ENCODE results near the gene PCF11.
"Not testable (repeated sequence)": the region's sequence is repeated elsewhere in the genome, so short reads cannot be mapped to it uniquely, and the experiment has no call there.

PCF11 gene

GRCh38 chr11:83156996-83157593, at the start of gene PCF11:
Gene PCF11 (plus strand): TSS chr11:83157131. CDS start chr11:83157440, 309 bp downstream.
- no peak for DNase-seq

- no peak for DNase-seq
These were observed 44.0 kb upstream of the PCF11 start for GRCh38 chr11:83112886-83113285.

DNA sequence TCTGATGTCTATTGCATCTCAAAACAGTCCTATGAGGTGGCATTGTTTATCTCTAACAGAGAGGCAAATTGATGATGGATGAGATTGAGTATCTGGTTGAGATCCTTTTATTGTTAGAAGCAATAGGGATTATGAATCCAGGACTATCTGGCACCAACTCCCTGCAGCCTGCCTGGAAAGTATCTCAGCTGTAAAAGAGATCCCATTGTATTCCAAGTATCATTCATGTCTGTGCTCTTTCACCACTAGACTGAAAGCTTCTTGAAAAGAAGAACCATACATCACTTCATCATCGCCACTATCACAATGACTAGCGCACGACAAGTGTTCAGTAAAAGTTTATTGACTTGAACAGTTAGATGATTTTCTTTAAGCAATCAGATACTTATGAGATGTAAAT, 41.9 kb upstream of the PCF11 start:
- no peak for DNase-seq

- no peak for DNase-seq
These were observed 41.4 kb upstream of the PCF11 start for GRCh38 chr11:83115551-83115950.

DNA sequence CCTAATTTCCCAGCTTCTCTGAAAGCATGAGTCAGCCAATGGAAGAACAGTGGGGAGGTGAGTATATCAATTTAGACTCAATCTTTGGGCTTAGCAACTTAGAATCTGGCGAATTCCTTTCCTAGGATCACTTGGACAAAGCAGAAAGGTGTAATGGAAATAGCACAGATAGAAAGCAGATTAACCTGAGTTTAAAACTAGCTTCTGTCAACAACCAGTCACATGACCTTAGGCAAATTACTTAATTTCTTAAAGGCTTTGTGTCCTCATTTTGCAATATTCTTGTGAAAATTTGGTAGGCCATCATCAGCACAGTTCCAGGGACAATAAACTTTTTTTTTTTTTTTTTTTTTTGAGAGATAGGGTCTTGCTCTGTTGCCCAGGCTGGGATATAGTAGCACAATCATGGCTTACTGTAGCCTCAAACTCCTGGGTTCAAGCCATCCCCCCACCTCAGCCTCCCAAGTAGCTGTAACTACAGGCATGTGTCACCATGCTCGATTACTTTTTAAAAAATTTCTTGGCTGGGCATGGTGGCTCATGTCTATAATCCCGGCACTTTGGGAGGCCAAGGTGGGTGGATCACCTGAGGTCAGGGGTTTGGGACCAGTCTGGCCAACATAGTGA, 40.8 kb upstream of the PCF11 start:
- DNase-seq, result no peak

DNA sequence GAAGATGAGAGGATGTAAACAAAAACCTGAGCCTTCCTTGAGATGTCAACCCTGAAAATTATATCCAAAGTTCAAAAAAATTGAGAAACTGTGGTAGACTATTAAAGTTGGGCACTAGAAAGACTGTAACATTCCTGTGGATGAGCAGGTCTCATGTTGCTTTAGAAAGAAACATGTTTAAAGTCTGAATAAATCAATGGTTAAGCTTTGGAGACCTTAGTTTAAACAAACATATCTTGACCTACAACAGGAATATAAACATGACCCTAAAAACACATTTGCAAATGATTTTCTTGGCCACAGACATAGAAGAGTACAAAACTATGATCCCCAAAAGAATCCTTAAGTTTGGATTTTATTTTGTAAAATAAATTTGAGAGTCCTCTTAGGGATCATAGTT, 38.1 kb upstream of the PCF11 start:
- no peak for DNase-seq

- DNase-seq, result no peak
These were observed 37.7 kb upstream of the PCF11 start for GRCh38 chr11:83119216-83119615.

DNA sequence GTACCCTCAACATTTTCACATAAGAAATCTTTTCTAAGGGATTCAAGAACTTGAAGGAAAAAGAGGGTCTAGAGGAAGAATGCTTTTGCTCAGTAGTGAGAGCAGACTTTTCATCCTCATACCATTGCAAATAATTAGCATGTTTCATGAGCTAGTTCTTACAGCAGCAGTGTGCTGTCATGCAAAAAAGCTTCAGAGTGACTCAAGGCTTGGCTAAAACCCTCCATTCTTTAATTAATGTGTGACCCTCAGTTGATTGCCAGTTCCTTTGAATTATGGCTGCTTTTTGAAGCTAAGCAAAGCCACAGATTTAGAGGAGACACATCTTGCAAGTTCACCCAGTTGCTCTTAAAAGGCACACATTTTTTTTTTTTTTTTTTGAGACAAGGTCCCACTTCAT, 36.6 kb upstream of the PCF11 start:
- no peak for DNase-seq

DNA sequence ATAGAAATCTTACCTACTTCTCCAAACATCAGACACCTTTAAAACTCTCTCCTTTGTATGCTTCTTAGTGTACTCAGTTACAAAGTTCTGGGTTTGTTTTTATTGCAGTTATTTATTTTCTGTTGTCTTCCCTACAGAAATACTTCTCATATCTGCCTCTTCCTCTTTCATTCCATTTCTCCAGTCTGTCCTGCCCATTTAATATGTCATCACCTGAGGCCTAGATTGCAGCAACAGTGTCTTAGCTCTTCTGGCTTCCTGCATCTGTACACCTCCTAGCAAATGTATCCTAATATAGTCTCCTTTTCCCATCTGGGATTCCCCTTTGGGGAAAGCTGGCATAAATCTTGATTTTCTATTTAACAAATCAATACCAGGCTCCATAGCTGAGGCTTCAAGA, 34.9 kb upstream of the PCF11 start:
- DNase-seq, result no peak

DNA sequence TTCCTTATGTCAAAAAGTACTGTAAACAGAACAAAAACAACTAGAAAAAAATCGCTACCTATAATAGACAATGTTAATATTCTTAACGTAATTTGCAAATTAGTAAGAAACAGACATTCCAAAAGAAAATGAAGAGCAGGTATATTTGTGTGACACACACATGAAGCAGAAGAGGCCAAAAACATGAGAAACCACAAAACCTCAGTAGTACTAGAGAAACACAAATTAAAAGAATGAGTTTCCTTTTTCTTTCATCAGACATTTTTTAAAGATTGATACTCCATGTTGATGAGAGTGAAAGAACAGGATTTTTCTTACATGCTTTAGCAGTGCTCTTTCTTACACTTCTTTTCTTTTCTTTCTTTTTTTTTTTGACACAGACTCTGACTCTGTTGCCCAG, 34.2 kb upstream of the PCF11 start:
- DNase-seq, result no peak

DNA sequence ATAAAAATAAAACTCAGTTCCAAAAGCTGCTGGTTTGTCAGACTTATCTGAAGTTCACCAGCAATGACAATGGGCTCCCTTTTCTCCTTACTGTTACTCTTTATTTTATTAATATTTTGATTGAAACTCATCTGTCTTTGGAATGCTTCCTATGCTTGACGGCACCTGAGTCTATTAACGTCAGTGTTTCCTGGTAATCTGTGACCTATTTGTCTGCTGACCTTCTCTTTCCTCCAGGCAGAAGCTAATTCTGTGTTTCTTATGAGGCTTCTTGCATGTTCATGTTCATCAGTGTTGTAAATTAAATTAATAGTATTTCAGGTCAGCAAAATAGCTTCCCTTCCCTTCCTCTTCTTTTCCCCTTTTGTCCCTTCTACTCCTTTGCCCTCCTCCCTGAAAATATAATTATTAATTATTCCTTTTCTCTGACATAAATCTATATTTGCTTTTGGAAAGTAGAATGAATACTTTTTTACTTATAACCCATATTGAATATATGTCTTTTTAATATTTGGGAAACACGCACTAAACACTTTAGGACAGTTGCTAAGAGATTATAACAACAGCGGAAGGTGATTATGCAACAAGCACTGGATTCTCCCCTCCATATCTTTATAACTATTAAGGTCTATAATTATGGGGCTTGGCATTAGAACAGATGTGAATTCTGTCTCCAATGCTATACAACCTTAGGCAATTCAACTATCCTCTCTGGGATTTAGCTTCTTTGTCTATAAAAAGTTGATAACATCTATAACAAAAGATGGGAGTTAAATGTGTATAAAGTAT, 32.1 kb upstream of the PCF11 start:
- no peak for DNase-seq

DNA sequence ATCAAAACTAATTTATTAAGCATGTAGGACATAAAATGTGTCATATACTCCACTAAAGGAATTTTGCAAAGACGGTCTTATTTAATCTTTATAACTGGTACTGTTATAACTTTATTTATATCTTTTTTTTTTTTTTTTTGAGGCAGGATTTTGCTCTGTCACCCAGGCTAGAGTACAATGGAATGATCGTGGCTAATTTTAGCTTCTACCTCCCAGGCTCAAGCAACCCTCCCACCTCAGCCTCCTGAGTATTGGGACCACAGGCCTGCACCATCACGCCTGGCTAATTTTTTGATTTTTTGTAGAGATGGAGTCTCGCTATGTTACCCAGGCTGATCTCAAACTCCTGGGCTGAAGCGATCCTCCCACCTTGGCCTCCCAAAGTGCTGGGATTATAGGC, 31.4 kb upstream of the PCF11 start:
- DNase-seq, result no peak

DNA sequence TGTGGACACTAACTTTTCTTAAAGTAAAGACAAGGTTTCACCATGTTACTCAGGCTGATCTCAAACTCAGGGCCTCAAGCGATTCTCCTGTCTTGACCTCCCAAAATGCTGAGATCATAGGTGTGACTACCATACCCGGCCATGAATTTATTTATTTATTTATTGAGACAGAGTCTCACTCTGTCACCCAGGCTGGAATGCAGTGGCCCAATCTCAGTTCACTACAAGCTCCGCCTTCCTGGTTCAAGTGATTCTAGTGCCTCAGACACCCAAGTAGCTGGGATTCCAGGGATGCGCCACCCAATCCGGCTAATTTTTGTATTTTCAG, 29.7 kb upstream of the PCF11 start:
- no peak for DNase-seq

- no peak for DNase-seq
These were observed 24.7 kb upstream of the PCF11 start for GRCh38 chr11:83132191-83132590.

DNA sequence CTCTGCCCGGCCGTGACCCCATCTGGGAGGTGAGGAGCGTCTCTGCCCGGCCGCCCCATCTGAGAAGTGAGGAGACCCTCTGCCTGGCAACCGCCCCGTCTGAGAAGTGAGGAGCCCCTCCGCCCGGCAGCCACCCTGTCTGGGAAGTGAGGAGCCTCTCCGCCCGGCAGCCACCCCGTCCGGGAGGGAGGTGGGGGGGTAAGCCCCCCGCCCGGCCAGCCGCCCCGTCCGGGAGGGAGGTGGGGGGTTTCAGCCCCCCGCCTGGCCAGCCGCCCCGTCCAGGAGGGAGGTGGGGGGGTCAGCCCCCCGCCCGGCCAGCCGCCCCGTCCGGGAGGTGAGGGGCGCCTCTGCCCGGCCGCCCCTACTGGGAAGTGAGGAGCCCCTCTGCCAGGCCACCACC, 23.7 kb upstream of the PCF11 start:
- not testable (repeated sequence) for DNase-seq

GRCh38 chr11:83139310-83139709, 17.6 kb upstream of the PCF11 start:
- no peak for DNase-seq

GRCh38 chr11:83140691-83141455, 16.1 kb upstream of the PCF11 start:
- no peak for DNase-seq

GRCh38 chr11:83147895-83148294, 9.0 kb upstream of the PCF11 start:
- no peak for DNase-seq

DNA sequence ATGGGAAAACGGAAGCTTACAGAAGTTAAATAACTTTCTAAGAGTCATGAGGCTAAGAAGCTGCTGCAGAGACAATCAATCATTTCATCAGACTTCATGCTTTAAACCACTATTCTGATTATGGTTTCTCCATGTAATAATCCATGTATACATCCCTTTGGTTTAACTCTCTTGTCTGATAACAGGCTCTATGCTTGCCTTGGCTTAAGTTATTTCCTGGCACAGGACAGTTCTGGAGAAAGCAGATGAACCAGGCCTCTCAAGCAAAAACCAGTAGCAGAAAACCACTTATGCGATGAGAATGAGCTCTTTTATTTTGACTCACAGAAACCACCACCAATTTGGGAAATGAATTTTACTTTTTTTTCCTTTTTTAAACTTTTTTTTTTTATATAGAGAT, 6.5 kb upstream of the PCF11 start:
- no peak for DNase-seq

DNA sequence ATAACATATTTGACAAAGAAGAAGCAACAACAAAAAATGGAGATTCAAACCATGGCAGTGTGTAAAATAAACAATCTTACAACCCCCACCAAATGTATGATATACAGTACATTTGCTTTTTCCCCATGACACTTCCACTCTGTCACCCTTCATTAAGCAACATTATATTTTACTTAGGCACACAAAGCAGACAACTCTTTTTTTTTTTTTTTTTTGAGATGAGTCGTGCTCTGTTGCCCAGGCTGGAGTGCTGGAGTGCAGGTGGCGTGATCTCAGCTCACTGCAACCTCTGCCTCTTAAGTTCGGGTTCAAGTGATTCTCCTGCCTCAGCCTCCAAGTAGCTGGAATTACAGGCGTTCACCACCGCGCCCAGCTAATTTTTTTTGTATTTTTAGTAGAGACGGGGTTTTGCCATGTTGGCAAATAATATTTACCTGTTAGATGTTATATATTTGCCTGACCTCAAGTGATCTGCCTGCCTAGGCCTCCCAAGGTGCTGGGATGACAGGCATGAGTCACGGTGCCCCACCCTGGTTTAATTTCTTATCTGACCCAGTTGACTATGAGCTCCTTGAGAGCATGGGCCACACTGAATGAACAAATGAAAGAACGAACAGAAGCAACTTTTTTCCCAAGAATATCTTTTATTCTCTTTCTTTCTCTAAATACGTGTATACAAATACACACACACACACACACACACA, 5.5 kb upstream of the PCF11 start:
- no peak for DNase-seq

DNA sequence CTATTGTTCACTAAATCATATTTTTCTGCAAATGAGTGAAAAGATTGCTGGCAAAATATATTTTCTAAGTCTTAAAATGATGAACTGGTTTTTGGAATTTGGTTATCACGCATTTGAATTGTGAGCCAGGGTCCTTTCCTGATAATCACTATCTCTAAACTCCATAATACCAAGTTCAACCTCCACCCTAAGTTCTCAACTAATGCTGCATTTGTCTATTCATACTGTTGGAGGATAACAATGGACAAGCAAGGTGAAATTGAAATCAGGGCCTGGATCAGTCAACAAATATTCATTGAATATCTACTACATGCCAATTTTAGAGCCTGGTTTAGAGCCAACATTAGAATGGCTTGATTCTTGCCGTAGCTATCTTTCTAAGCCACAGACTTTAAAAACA, 4.7 kb upstream of the PCF11 start:
- no peak for DNase-seq

DNA sequence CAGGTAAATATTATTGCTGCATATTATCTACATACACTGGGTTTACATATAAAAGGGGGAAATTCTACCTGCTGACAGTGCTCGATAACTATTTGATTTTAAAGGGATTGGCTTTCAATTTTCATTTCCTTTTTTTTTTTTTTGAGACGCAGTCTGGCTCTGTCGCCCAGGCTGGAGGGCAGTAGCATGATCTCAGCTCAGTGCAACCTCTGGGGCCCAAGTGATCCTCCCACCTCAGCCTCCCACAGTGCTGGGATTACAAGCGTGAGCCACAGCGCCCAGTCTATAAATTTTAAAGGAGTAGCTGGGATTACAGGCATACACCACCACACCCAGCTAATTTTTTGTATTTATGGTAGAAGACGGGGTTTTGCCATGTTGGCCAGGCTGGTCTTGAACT, 3.2 kb upstream of the PCF11 start:
- DNase-seq, result no peak

Measured in NCI-H524 (cell line).